HepG2 (cell line): ENCODE measurements around the gene LY6G5B. TPM values are rescaled to one million over a fixed set of nuclear protein-coding genes. Genes with fewer than 3 reads are reported as not detected.

Source experiments
- EED ChIP-seq: sonication (generic); formaldehyde crosslinking; IDR thresholded peaks from 2 replicates; pipeline ENCODE4 v1.5.0; 2020; ENCODE audit warnings: mild to moderate bottlenecking, missing genetic modification reagents
- HOXA5 ChIP-seq: sonication (generic); formaldehyde crosslinking; IDR thresholded peaks from 2 replicates; pipeline ENCODE4 v1.4.0; 2020; ENCODE audit warnings: missing genetic modification reagents
- IRF2 ChIP-seq: IDR thresholded peaks from 2 replicates; pipeline ENCODE4 v1.6.1; 2018; ENCODE audit warnings: missing genetic modification reagents, missing compliant biosample characterization
- MYNN ChIP-seq: sonication (generic); formaldehyde crosslinking; IDR thresholded peaks from 2 replicates; pipeline ENCODE4 v1.4.0; 2020; ENCODE audit warnings: mild to moderate bottlenecking, low read depth, missing genetic modification reagents
- NFYB ChIP-seq: sonication (generic); formaldehyde crosslinking; IDR thresholded peaks from 2 replicates; pipeline ENCODE4 v1.4.0; 2020; ENCODE audit warnings: missing genetic modification reagents
- RAD21 ChIP-seq: fragments of 450-650 bp; formaldehyde crosslinking; IDR thresholded peaks from 2 replicates; pipeline ENCODE4 v1.5.0; 2020; ENCODE audit warnings: mild to moderate bottlenecking
- REPIN1 ChIP-seq: sonication (generic); formaldehyde crosslinking; IDR thresholded peaks from 2 replicates; pipeline ENCODE4 v1.8.0; 2022; ENCODE audit warnings: missing genetic modification reagents, low read depth, mild to moderate bottlenecking, borderline replicate concordance
- SIX4 ChIP-seq: sonication (generic); formaldehyde crosslinking; IDR thresholded peaks from 2 replicates; pipeline ENCODE4 v1.4.0; 2020; ENCODE audit warnings: missing genetic modification reagents
- SMAD1 ChIP-seq: sonication (generic); formaldehyde crosslinking; IDR thresholded peaks from 2 replicates; pipeline ENCODE4 v1.4.0; 2020; ENCODE audit warnings: missing genetic modification reagents, low read depth, mild to moderate bottlenecking, borderline replicate concordance
- SP1 ChIP-seq, 2 experiments: fragments of 450-650 bp in 1 of 2; sonication (generic) in 1 of 2; formaldehyde crosslinking in 1 of 2; IDR thresholded peaks; 2 replicates each; pipeline versions ENCODE4 v1.4.0 to v1.6.1; 2016 to 2020; ENCODE audit warnings: missing genetic modification reagents in 1 of 2
- SYNCRIP ChIP-seq: fragments of 200-400 bp; formaldehyde crosslinking; IDR thresholded peaks from 2 replicates; pipeline ENCODE4 v1.6.1; 2018; ENCODE audit warnings: mild to moderate bottlenecking, low read depth, low read length; ENCODE audit not compliant: insufficient read depth
- ZIK1 ChIP-seq: sonication (generic); formaldehyde crosslinking; IDR thresholded peaks from 2 replicates; pipeline ENCODE4 v1.5.0; 2020; ENCODE audit warnings: mild to moderate bottlenecking, low read depth, missing genetic modification reagents, borderline replicate concordance
- ZNF124 ChIP-seq: sonication (generic); formaldehyde crosslinking; IDR thresholded peaks from 2 replicates; pipeline ENCODE4 v1.4.0; 2020; ENCODE audit warnings: missing genetic modification reagents
- ZNF138 ChIP-seq: sonication (generic); formaldehyde crosslinking; IDR thresholded peaks from 2 replicates; pipeline ENCODE4 v1.5.0; 2020; ENCODE audit warnings: mild to moderate bottlenecking, low read depth, missing genetic modification reagents
- ZNF180 ChIP-seq: sonication (generic); formaldehyde crosslinking; IDR thresholded peaks from 2 replicates; pipeline ENCODE4 v1.4.0; 2020; ENCODE audit warnings: low read depth, missing genetic modification reagents, borderline replicate concordance
- ZNF354B ChIP-seq: sonication (generic); formaldehyde crosslinking; IDR thresholded peaks from 2 replicates; pipeline ENCODE4 v1.8.0; 2022; ENCODE audit warnings: mild to moderate bottlenecking, missing genetic modification reagents
- ZNF530 ChIP-seq: sonication (generic); formaldehyde crosslinking; IDR thresholded peaks from 2 replicates; pipeline ENCODE4 v1.5.0; 2020; ENCODE audit warnings: low read depth, mild to moderate bottlenecking, missing genetic modification reagents
- ZNF546 ChIP-seq: sonication (generic); formaldehyde crosslinking; conservative IDR thresholded peaks from 2 replicates; pipeline ENCODE4 v1.8.1; 2023; ENCODE audit warnings: mild to moderate bottlenecking, missing genetic modification reagents
- ZNF616 ChIP-seq: sonication (generic); formaldehyde crosslinking; IDR thresholded peaks from 2 replicates; pipeline ENCODE4 v1.5.0; 2020; ENCODE audit warnings: low read depth, mild to moderate bottlenecking, missing genetic modification reagents
- ZNF678 ChIP-seq: sonication (generic); formaldehyde crosslinking; IDR thresholded peaks from 2 replicates; pipeline ENCODE4 v1.4.0; 2020; ENCODE audit warnings: mild to moderate bottlenecking, missing genetic modification reagents
- ZNF788 ChIP-seq: sonication (generic); formaldehyde crosslinking; IDR thresholded peaks from 2 replicates; pipeline ENCODE4 v1.5.0; 2020; ENCODE audit warnings: mild to moderate bottlenecking, missing genetic modification reagents, borderline replicate concordance
- ZSCAN9 ChIP-seq: IDR thresholded peaks from 2 replicates; pipeline ENCODE4 v1.6.1; 2016; ENCODE audit warnings: borderline replicate concordance
- polyA plus RNA-seq, 8 experiments: library from polyadenylated mRNA; depleted of rRNA in 3 of 8; stranded (reverse) in 7 of 8; unstranded in 1 of 8; fragments of >200 nt; fragmentation: Illumina TruSeq in 4 of 8; extraction: Trizol in 4 of 8; gene quantifications; 2 replicates each; pipeline versions ENCODE4 v1.2.1 to v1.2.3, GENCODE V29; 2011 to 2016; ENCODE audit warnings: low read depth in 4 of 8, missing spikeins in 1 of 8, mixed read lengths in 1 of 8; ENCODE audit not compliant: insufficient read depth in 1 of 8
- total RNA-seq, 5 experiments: library from RNA; depleted of rRNA; stranded (reverse); fragments of >200 nt; fragmentation: Illumina TruSeq; extraction: Trizol; gene quantifications; 2 replicates each; pipeline ENCODE4 v1.2.3, GENCODE V29; 2016; ENCODE audit warnings: low read depth in 1 of 5
- TF ChIP-seq, protein P1 (sequence below): sonication (generic); formaldehyde crosslinking; IDR thresholded peaks from 2 replicates; pipeline ENCODE4 v1.5.0; 2020; ENCODE audit warnings: missing genetic modification reagents
- TF ChIP-seq, protein P2 (sequence below): sonication (generic); formaldehyde crosslinking; IDR thresholded peaks from 2 replicates; pipeline ENCODE4 v1.8.1; 2023; ENCODE audit warnings: missing genetic modification reagents, mild to moderate bottlenecking, borderline replicate concordance
- TF ChIP-seq, protein P3 (sequence below): IDR thresholded peaks from 2 replicates; pipeline ENCODE4 v1.6.1; 2016; ENCODE audit warnings: low read depth, control low read depth
- TF ChIP-seq, protein P4 (sequence below): sonication (generic); formaldehyde crosslinking; conservative IDR thresholded peaks from 2 replicates; pipeline ENCODE4 v1.4.0; 2020; ENCODE audit warnings: missing genetic modification reagents

LY6G5B gene
- total and polyA plus RNA-seq, 2 of the 13 experiments (the other 11 are each of a cell fraction or from before 2014, with no cell fraction given) = 7.8 to 15.7 TPM

DNA sequence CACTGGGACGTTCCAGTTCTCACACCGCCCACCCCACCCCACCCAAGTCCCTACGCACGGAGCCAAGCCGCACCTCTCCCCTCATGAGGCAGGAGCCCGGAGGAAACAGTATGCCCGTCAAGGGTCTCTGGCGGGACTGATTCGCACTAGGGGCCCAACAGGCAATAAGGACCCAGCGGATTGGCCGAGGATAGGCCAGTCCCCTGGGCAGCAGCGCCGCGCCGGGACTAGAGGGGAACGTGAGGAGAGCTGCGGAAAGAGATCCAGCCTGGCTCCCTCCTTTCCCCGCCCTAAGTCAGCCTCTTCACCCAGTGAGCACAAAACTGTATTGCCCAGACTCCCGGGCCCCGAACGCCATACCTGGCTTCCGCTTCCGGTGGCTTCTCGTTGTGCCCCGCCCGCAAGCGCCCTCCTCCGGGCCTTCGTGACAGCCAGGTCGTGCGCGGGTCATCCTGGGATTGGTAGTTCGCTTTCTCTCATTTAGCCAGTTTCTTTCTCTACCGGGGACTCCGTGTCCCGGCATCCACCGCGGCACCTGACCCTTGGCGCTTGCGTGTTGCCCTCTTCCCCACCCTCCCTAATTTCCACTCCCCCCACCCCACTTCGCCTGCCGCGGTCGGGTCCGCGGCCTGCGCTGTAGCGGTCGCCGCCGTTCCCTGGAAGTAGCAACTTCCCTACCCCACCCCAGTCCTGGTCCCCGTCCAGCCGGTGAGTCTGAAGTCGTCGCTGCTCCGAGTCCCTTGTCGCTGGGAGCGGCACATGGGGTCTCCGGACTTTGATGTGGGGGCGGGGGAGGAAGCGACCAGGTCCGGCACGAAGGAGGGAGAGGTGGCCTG, 4.1 kb upstream of the LY6G5B start, which contains the start of gene CSNK2B (continued):
- TF ChIP-seq ZNF546 (CRISPR knock-in tag) (no peak), ZSCAN9 (CRISPR knock-in tag) (0 out of 2 replicates have a peak, but pooled peaks have one; percentile 25), SP1 (IDR thresholded peaks at IDR 0.05) (no peak), SP1 (CRISPR knock-in tag; IDR thresholded peaks at IDR 0.05) (no peak; the same call in 1 of the 2 replicates), MYNN (no peak), EED (CRISPR knock-in tag) (no peak; the same call in 1 of the 2 replicates), HOXA5 (CRISPR knock-in tag) (no peak), SMAD1 (peak; percentile 60; the same call in 1 of the 2 replicates), ZNF616 (peak; percentile 53; the same call in 1 of the 2 replicates), ZNF678 (CRISPR knock-in tag) (no peak; the same call in 1 of the 2 replicates), REPIN1 (CRISPR knock-in tag) (peak; percentile 39), NFYB (peak; percentile 57; the same call in 1 of the 2 replicates), ZNF354B (no peak; the same call in 1 of the 2 replicates), IRF2 (peak; percentile 79), ZNF124 (CRISPR knock-in tag) (peak; percentile 92; the same call in 1 of the 2 replicates), SYNCRIP (no peak), ZNF180 (CRISPR knock-in tag) (0 out of 2 replicates have a peak, but pooled peaks have one; percentile 31), ZNF138 (CRISPR knock-in tag) (no peak), RAD21 (peak; percentile 8; the same call in 1 of the 2 replicates), SIX4 (no peak), ZNF530 (CRISPR knock-in tag) (no peak), ZNF788 (CRISPR knock-in tag) (peak; percentile 73; the same call in 1 of the 2 replicates), ZIK1 (CRISPR knock-in tag) (no peak)
- TF ChIP-seq, protein P1, sequence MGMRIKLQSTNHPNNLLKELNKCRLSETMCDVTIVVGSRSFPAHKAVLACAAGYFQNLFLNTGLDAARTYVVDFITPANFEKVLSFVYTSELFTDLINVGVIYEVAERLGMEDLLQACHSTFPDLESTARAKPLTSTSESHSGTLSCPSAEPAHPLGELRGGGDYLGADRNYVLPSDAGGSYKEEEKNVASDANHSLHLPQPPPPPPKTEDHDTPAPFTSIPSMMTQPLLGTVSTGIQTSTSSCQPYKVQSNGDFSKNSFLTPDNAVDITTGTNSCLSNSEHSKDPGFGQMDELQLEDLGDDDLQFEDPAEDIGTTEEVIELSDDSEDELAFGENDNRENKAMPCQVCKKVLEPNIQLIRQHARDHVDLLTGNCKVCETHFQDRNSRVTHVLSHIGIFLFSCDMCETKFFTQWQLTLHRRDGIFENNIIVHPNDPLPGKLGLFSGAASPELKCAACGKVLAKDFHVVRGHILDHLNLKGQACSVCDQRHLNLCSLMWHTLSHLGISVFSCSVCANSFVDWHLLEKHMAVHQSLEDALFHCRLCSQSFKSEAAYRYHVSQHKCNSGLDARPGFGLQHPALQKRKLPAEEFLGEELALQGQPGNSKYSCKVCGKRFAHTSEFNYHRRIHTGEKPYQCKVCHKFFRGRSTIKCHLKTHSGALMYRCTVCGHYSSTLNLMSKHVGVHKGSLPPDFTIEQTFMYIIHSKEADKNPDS (CRISPR knock-in tag) = no peak
- TF ChIP-seq, protein P2, sequence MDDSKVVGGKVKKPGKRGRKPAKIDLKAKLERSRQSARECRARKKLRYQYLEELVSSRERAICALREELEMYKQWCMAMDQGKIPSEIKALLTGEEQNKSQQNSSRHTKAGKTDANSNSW (CRISPR knock-in tag) = no peak; the same call in 1 of the 2 replicates
- TF ChIP-seq, protein P3, sequence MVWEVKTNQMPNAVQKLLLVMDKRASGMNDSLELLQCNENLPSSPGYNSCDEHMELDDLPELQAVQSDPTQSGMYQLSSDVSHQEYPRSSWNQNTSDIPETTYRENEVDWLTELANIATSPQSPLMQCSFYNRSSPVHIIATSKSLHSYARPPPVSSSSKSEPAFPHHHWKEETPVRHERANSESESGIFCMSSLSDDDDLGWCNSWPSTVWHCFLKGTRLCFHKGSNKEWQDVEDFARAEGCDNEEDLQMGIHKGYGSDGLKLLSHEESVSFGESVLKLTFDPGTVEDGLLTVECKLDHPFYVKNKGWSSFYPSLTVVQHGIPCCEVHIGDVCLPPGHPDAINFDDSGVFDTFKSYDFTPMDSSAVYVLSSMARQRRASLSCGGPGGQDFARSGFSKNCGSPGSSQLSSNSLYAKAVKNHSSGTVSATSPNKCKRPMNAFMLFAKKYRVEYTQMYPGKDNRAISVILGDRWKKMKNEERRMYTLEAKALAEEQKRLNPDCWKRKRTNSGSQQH (CRISPR knock-in tag) = peak; percentile 21; the same call in 1 of the 2 replicates
- TF ChIP-seq, protein P4, sequence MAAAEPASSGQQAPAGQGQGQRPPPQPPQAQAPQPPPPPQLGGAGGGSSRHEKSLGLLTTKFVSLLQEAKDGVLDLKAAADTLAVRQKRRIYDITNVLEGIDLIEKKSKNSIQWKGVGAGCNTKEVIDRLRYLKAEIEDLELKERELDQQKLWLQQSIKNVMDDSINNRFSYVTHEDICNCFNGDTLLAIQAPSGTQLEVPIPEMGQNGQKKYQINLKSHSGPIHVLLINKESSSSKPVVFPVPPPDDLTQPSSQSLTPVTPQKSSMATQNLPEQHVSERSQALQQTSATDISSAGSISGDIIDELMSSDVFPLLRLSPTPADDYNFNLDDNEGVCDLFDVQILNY = no peak
